HG03520 (cell line): ENCODE results near the gene TNS4.

ENCODE experiments used
- ATAC-seq: cut with Tn5 transposase; IDR thresholded peaks from one replicate; pipeline ENCODE4 v1.9.1; 2021; ENCODE audit warnings: mild to moderate bottlenecking, moderate library complexity; ENCODE audit not compliant: unreplicated experiment

TNS4 gene

GRCh38 chr17:40459636-40460603 lies 41.5 kb downstream of the TNS4 start:
- no peak for ATAC-seq

GRCh38 chr17:40458851-40459482 lies 42.5 kb downstream of the TNS4 start:
- ATAC-seq: no peak

GRCh38 chr17:40457964-40458791 lies 43.2 kb downstream of the TNS4 start:
- no peak for ATAC-seq

- ATAC-seq: no peak
These were observed 44.1 kb downstream of the TNS4 start for GRCh38 chr17:40457369-40457768.

- ATAC-seq: no peak
These were observed 44.9 kb downstream of the TNS4 start for GRCh38 chr17:40456396-40456951.

- no peak for ATAC-seq
These were observed 46.8 kb downstream of the TNS4 start for GRCh38 chr17:40454613-40454995.

- ATAC-seq: no peak
These were observed 47.4 kb downstream of the TNS4 start for GRCh38 chr17:40453881-40454612.

GRCh38 chr17:40452921-40453378 lies 48.5 kb downstream of the TNS4 start:
- ATAC-seq: no peak

- no peak for ATAC-seq
These were observed 49.1 kb downstream of the TNS4 start for GRCh38 chr17:40452216-40452787.

- ATAC-seq: no peak
These were observed 50.0 kb downstream of the TNS4 start for GRCh38 chr17:40451420-40451819.

GRCh38 chr17:40450175-40450574 lies 51.2 kb downstream of the TNS4 start:
- no peak for ATAC-seq

GRCh38 chr17:40448639-40449261 lies 52.7 kb downstream of the TNS4 start:
- no peak for ATAC-seq

GRCh38 chr17:40448213-40448638 lies 53.2 kb downstream of the TNS4 start:
- no peak for ATAC-seq

GRCh38 chr17:40447806-40448205 lies 53.6 kb downstream of the TNS4 start:
- ATAC-seq: no peak

GRCh38 chr17:40447148-40447644 lies 54.2 kb downstream of the TNS4 start:
- ATAC-seq: no peak

GRCh38 chr17:40445751-40446468 lies 55.5 kb downstream of the TNS4 start:
- no peak for ATAC-seq

GRCh38 chr17:40443988-40444899 lies 57.2 kb downstream of the TNS4 start:
- ATAC-seq: no peak
